IMR-90 (cell line): ENCODE results near the gene NKAIN2.

Experiments used
- BHLHE40 ChIP-seq: fragments of 150-350 bp; IDR thresholded peaks from 2 replicates; pipeline ENCODE4 v1.6.1; 2016; ENCODE audit warnings: mild to moderate bottlenecking, low read depth, low read length
- CTCF ChIP-seq: conservative IDR thresholded peaks from 2 replicates; pipeline ENCODE4 v1.5.1; 2012; ENCODE audit warnings: mild to moderate bottlenecking, low read depth, low read length, improper control_type of control experiment
- FOS ChIP-seq: fragments of 150-350 bp; IDR thresholded peaks from 2 replicates; pipeline ENCODE4 v1.6.1; 2016; ENCODE audit warnings: low read depth, low read length
- MAFK ChIP-seq: IDR thresholded peaks from 2 replicates; pipeline ENCODE4 v1.6.1; 2012; ENCODE audit warnings: low read depth, low read length, improper control_type of control experiment
- MAZ ChIP-seq: IDR thresholded peaks from 2 replicates; pipeline ENCODE4 v1.6.1; 2012; ENCODE audit warnings: low read depth, mild to moderate bottlenecking, low read length, improper control_type of control experiment, moderate library complexity, borderline replicate concordance
- MXI1 ChIP-seq: IDR thresholded peaks from 2 replicates; pipeline ENCODE4 v1.6.1; 2012; ENCODE audit warnings: low read depth, mild to moderate bottlenecking, low read length, moderate library complexity, borderline replicate concordance
- POLR2A ChIP-seq: IDR thresholded peaks from 2 replicates; pipeline ENCODE4 v1.6.1; 2012; ENCODE audit warnings: mild to moderate bottlenecking, low read depth, low read length
- RAD21 ChIP-seq: IDR thresholded peaks from 2 replicates; pipeline ENCODE4 v1.6.1; 2012; ENCODE audit warnings: low read length, improper control_type of control experiment
- RCOR1 ChIP-seq: IDR thresholded peaks from 2 replicates; pipeline ENCODE4 v1.6.1; 2012; ENCODE audit warnings: mild to moderate bottlenecking, low read length, improper control_type of control experiment; ENCODE audit not compliant: insufficient replicate concordance
- RFX5 ChIP-seq: IDR thresholded peaks from 2 replicates; pipeline ENCODE4 v1.8.0; 2012; ENCODE audit warnings: low read depth, mild to moderate bottlenecking, low read length, moderate library complexity

GRCh38 chr6:124205921-124206320, 402.3 kb downstream of the NKAIN2 start:
- TF ChIP-seq CTCF (no peak), RFX5 (no peak), MAFK (no peak), MAZ (no peak), POLR2A (no peak), FOS (no peak), MXI1 (no peak), RCOR1 (no peak), BHLHE40 (no peak), RAD21 (no peak)
